Tongue (tissue), 2 donors: Measurements from ENCODE around the gene SUSD2. TPM values are rescaled to one million over a fixed set of nuclear protein-coding genes. Genes with fewer than 3 reads are reported as not detected.
"Not testable (repeated sequence)": the region's sequence is repeated elsewhere in the genome, so short reads cannot be mapped to it uniquely, and the experiment has no call there.

Experiments used
- DNase-seq: peaks from one replicate; pipeline ENCODE4 v3.0.0-alpha.2; 2015
- total RNA-seq: library from RNA; depleted of rRNA; stranded (reverse); fragments of >200 nt; gene quantifications from one replicate; pipeline ENCODE4 v1.2.3, GENCODE V29; 2014

The SUSD2 gene
- total RNA-seq, 1 donor from 2014 or later = 0.82 TPM

GRCh38 chr22:24189249-24190158 is 8.2 kb downstream of the SUSD2 start:
- peak; percentile 79 for DNase-seq

GRCh38 chr22:24190159-24190540 is 8.9 kb downstream of the SUSD2 start:
- no peak for DNase-seq

GRCh38 chr22:24190596-24191208 is 9.4 kb downstream of the SUSD2 start:
- no peak for DNase-seq

- DNase-seq = no peak
Observed at GRCh38 chr22:24191381-24191841, 10.1 kb downstream of the SUSD2 start.

GRCh38 chr22:24191893-24192292 is 10.6 kb downstream of the SUSD2 start:
- no peak for DNase-seq

GRCh38 chr22:24198682-24199052 is 17.4 kb downstream of the SUSD2 start:
- DNase-seq = no peak

GRCh38 chr22:24200619-24201212 is 19.4 kb downstream of the SUSD2 start:
- no peak for DNase-seq

- DNase-seq = no peak
Observed at GRCh38 chr22:24201681-24202614, 20.7 kb downstream of the SUSD2 start.

GRCh38 chr22:24203856-24204255 is 22.6 kb downstream of the SUSD2 start:
- DNase-seq = not testable (repeated sequence)

- no peak for DNase-seq
Observed at GRCh38 chr22:24205438-24206195, 24.3 kb downstream of the SUSD2 start.

GRCh38 chr22:24206460-24207263 is 25.4 kb downstream of the SUSD2 start:
- not testable (repeated sequence) for DNase-seq

- no peak for DNase-seq
Observed at GRCh38 chr22:24207264-24208011, 26.2 kb downstream of the SUSD2 start.

GRCh38 chr22:24208012-24208749 is 26.9 kb downstream of the SUSD2 start:
- DNase-seq = peak; percentile 69

GRCh38 chr22:24209016-24209415 is 27.7 kb downstream of the SUSD2 start:
- no peak for DNase-seq

- no peak for DNase-seq
Observed at GRCh38 chr22:24209687-24210086, 28.4 kb downstream of the SUSD2 start.

GRCh38 chr22:24210409-24210808 is 29.1 kb downstream of the SUSD2 start:
- not testable (repeated sequence) for DNase-seq

- not testable (repeated sequence) for DNase-seq
Observed at GRCh38 chr22:24211716-24212115, 30.4 kb downstream of the SUSD2 start.

- not testable (repeated sequence) for DNase-seq
Observed at GRCh38 chr22:24213111-24213510, 31.8 kb downstream of the SUSD2 start.
